Osteoblast (primary cell): ENCODE data around the gene CD209. TPM values are rescaled to one million over a fixed set of nuclear protein-coding genes. Genes with fewer than 3 reads are reported as not detected.

Experiments used
- DNase-seq: peaks from one replicate; pipeline ENCODE4 v3.0.0; 2011; ENCODE audit warnings: low spot score, mixed read lengths; ENCODE audit not compliant: insufficient read length; ENCODE audit errors: missing footprints
- H2AFZ ChIP-seq: 2 replicates; pipeline ENCODE4 v1.6.0; 2011; ENCODE audit warnings: mild to moderate bottlenecking, low read length
- H3K27ac ChIP-seq: 2 replicates; pipeline ENCODE4 v1.5.1; 2011; ENCODE audit warnings: mild to moderate bottlenecking, low read depth, low read length, moderate library complexity
- H3K27me3 ChIP-seq: 2 replicates; pipeline ENCODE4 v1.6.0; 2012; ENCODE audit warnings: mild to moderate bottlenecking, control low read depth, inconsistent platforms, low read length, moderate library complexity; ENCODE audit not compliant: insufficient read depth
- H3K36me3 ChIP-seq: 2 replicates; pipeline ENCODE4 v1.5.1; 2011; ENCODE audit warnings: mild to moderate bottlenecking, low read length, control low read depth, moderate library complexity; ENCODE audit not compliant: insufficient read depth
- H3K4me1 ChIP-seq: 2 replicates; pipeline ENCODE4 v1.5.1; 2011; ENCODE audit warnings: mild to moderate bottlenecking, low read length, control low read depth, moderate library complexity; ENCODE audit not compliant: insufficient read depth
- H3K4me2 ChIP-seq: 2 replicates; pipeline ENCODE4 v1.6.0; 2011; ENCODE audit warnings: mild to moderate bottlenecking, low read length; ENCODE audit not compliant: insufficient read depth
- H3K4me3 ChIP-seq: fragments of 200-600 bp; sonication (generic); 3 replicates; pipeline ENCODE4 v1.5.1; 2012; ENCODE audit warnings: mild to moderate bottlenecking, low read length, inconsistent platforms; ENCODE audit not compliant: insufficient read depth
- H3K79me2 ChIP-seq: 2 replicates; pipeline ENCODE4 v1.6.0; 2012; ENCODE audit warnings: mild to moderate bottlenecking, low read length, control low read depth, inconsistent platforms; ENCODE audit not compliant: insufficient read depth
- H3K9me3 ChIP-seq: 2 replicates; pipeline ENCODE4 v1.5.1; 2011; ENCODE audit warnings: low read depth, low read length, control low read depth
- H4K20me1 ChIP-seq: 2 replicates; pipeline ENCODE4 v1.6.0; 2012; ENCODE audit warnings: mild to moderate bottlenecking, low read length, control low read depth; ENCODE audit not compliant: insufficient read depth
- total RNA-seq: library from RNA; depleted of rRNA; stranded (reverse); fragments of >200 nt; gene quantifications from 2 replicates; pipeline ENCODE4 v1.2.3, GENCODE V29; 2012
- TF ChIP-seq, protein P1 (sequence below): IDR thresholded peaks from 2 replicates; pipeline ENCODE4 v1.5.1; 2011; ENCODE audit warnings: mild to moderate bottlenecking, low read depth, low read length, moderate library complexity; ENCODE audit errors: extremely low read depth

The CD209 gene
- total RNA-seq, 1 donor = not detected

DNA sequence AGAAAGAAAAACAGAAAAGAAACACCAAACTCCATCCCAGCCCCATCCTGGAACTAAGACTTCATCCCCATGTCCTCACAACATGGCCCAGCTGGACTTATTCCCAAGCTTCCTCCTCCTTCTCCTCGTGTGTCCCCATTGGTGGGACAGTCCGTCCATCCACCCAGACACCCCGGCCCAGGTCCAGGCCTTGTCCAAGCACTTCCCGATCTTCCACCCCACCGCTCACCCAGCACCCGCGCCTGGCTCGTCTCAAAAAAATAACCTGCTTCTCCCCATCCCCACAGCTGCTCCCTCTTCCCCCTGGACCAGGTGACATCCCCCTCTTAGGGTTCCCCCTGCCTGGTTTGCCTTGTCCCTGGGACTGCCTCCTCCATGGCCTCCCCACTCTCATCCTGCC lies 44.0 kb downstream of the CD209 start:
- TF ChIP-seq, protein P1, sequence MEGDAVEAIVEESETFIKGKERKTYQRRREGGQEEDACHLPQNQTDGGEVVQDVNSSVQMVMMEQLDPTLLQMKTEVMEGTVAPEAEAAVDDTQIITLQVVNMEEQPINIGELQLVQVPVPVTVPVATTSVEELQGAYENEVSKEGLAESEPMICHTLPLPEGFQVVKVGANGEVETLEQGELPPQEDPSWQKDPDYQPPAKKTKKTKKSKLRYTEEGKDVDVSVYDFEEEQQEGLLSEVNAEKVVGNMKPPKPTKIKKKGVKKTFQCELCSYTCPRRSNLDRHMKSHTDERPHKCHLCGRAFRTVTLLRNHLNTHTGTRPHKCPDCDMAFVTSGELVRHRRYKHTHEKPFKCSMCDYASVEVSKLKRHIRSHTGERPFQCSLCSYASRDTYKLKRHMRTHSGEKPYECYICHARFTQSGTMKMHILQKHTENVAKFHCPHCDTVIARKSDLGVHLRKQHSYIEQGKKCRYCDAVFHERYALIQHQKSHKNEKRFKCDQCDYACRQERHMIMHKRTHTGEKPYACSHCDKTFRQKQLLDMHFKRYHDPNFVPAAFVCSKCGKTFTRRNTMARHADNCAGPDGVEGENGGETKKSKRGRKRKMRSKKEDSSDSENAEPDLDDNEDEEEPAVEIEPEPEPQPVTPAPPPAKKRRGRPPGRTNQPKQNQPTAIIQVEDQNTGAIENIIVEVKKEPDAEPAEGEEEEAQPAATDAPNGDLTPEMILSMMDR = no peak
- peak; percentile 49 for DNase-seq
- Histone ChIP-seq H3K79me2 (no peaks in the 10 kb centered on the region), H3K4me3 (no peak overlapping the region), H3K27me3 (no peaks in the 10 kb centered on the region), H3K4me1 (no peaks in the 10 kb centered on the region), H3K9me3 (no peaks in the 10 kb centered on the region), H4K20me1 (no peaks in the 10 kb centered on the region), H3K4me2 (no peak overlapping the region), H2AFZ (no peak overlapping the region), H3K36me3 (no peaks in the 10 kb centered on the region), H3K27ac (no peak overlapping the region)

DNA sequence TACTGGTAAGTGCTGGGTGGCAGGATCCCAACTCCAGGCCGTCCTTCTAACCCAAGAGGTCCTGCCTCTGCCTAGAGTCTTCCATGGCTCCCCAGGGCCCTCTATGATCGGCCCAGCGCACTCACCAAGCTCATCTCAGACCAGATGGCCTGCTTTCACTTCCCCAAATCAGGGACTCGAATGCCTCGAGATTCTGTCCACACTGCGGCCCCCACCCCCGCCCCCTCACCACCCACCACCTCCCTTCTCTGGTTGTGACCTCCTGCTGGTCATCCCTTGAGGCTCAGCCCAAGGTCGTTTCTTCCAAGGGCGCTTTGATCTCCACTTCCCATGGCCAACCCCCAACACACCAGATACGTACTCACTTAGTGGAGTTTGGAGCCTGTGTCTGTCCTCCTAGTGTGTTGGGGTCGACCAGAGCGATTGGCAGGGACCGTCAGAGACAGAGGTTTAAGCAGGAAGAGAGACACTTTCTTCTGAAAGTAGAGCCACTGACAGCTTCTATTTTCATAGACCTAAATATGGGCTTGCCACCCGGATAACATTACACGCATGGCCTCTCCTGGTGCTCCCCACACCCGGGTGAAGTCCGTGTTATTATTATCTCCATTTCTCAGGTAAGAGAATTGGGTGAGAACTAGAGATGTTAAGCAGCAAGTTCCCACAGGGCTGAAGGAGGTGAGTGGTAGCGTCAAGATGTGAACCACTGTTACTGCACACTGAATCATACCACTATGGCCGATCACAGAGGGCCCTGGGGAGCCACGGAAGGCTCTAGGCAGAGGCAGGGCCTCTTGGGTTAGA lies 45.5 kb downstream of the CD209 start, which contains the start of gene FCER2:
FCER2 (minus strand) TSS at position 478 of the 804 bp plus-strand sequence. CDS start 2,371 bp downstream, outside the sequence.
- H3K4me2 ChIP-seq = no peak within 1 kb of the TSS
- H3K27ac ChIP-seq = no peak within 1 kb of the TSS
- H3K27me3 ChIP-seq = no peaks in the 10 kb centered on the region
- H3K9me3 ChIP-seq = no peaks in the 10 kb centered on the region
- no peaks in the 10 kb centered on the region for H3K4me1 ChIP-seq
- TF ChIP-seq, protein P1 = no peak
- no peak within 1 kb of the TSS for H3K4me3 ChIP-seq
- H2AFZ ChIP-seq = no peak within 1 kb of the TSS
- DNase-seq = peak; percentile 31
- H3K79me2 ChIP-seq = no peaks in the 10 kb centered on the region
- no peaks in the 10 kb centered on the region for H4K20me1 ChIP-seq
- H3K36me3 ChIP-seq = no peaks in the 10 kb centered on the region

DNA sequence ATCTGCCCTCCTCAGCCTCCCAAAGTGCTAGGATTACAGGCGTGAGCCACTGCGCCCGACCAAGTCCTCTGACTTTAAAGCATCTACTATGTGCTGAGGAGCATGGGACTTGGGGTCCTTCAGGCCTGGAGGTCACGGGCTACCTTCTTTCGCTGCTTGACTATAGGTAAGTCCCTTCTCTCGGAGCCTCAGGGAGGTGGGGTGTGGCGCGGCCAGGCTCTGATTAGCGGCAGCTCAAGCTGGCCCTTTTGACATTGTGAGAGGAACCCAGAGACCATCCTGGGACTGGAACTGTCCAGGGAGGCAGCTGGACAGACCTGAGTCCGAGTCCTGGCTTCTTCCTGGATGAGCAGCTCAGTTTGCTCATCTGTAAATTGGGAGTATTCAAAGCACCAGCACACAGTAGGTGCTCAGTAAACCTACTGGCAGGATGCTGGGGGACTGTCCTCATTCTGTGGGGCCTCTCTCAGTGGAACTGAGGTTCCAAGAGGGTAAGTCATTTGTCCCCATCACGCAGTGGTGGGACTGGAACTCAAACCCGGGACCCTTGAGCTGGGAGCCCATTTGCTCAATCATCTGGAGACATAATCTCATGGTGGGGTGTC lies 46.2 kb downstream of the CD209 start:
- H3K4me1 ChIP-seq = no peaks in the 10 kb centered on the region
- H3K27me3 ChIP-seq = no peaks in the 10 kb centered on the region
- H3K27ac ChIP-seq = no peak overlapping the region
- H3K79me2 ChIP-seq = no peaks in the 10 kb centered on the region
- no peaks in the 10 kb centered on the region for H3K36me3 ChIP-seq
- DNase-seq = no peak
- no peak overlapping the region for H2AFZ ChIP-seq
- TF ChIP-seq, protein P1 = no peak
- H3K9me3 ChIP-seq = no peaks in the 10 kb centered on the region
- H3K4me2 ChIP-seq = no peak overlapping the region
- no peaks in the 10 kb centered on the region for H4K20me1 ChIP-seq
- no peak overlapping the region for H3K4me3 ChIP-seq
